GM18873 (cell line): ENCODE measurements around the gene TMEM86A.
"Not testable (repeated sequence)": the region's sequence is repeated elsewhere in the genome, so short reads cannot be mapped to it uniquely, and the experiment has no call there.

Experiments
- ATAC-seq: cut with Tn5 transposase; IDR thresholded peaks from one replicate; pipeline ENCODE4 v1.9.1; 2021; ENCODE audit warnings: mild to moderate bottlenecking, moderate library complexity, moderate number of reproducible peaks; ENCODE audit not compliant: unreplicated experiment, low FRiP score

TMEM86A gene

GRCh38 chr11:18698341-18699268, at the start of gene TMEM86A:
Gene TMEM86A, plus strand, starts transcription at chr11:18698779. Its CDS starts 108 bp downstream, at chr11:18698887.
- peak; percentile 73 for ATAC-seq

- ATAC-seq = no peak
Measured at GRCh38 chr11:18650353-18650752, 48.2 kb upstream of the TMEM86A start.

GRCh38 chr11:18650859-18651557, 47.6 kb upstream of the TMEM86A start:
- ATAC-seq = peak; percentile 49

- ATAC-seq = no peak
Measured at GRCh38 chr11:18657673-18658072, 40.9 kb upstream of the TMEM86A start.

GRCh38 chr11:18665353-18665872, 33.2 kb upstream of the TMEM86A start:
- not testable (repeated sequence) for ATAC-seq

- no peak for ATAC-seq
Measured at GRCh38 chr11:18668131-18668530, 30.4 kb upstream of the TMEM86A start.

GRCh38 chr11:18669219-18669596, 29.4 kb upstream of the TMEM86A start:
- ATAC-seq = no peak

- no peak for ATAC-seq
Measured at GRCh38 chr11:18669711-18670110, 28.9 kb upstream of the TMEM86A start.

- ATAC-seq = no peak
Measured at GRCh38 chr11:18671246-18671645, 27.3 kb upstream of the TMEM86A start.

GRCh38 chr11:18672209-18672608, 26.4 kb upstream of the TMEM86A start:
- not testable (repeated sequence) for ATAC-seq

GRCh38 chr11:18676803-18677202, 21.8 kb upstream of the TMEM86A start:
- ATAC-seq = no peak

GRCh38 chr11:18677560-18677959, 21.0 kb upstream of the TMEM86A start:
- no peak for ATAC-seq

GRCh38 chr11:18681949-18682348, 16.6 kb upstream of the TMEM86A start:
- not testable (repeated sequence) for ATAC-seq

- no peak for ATAC-seq
Measured at GRCh38 chr11:18682466-18682865, 16.1 kb upstream of the TMEM86A start.

GRCh38 chr11:18684267-18684666, 14.3 kb upstream of the TMEM86A start:
- no peak for ATAC-seq

GRCh38 chr11:18691467-18692140, 7.0 kb upstream of the TMEM86A start:
- not testable (repeated sequence) for ATAC-seq

GRCh38 chr11:18692941-18693760, 5.4 kb upstream of the TMEM86A start:
- ATAC-seq = no peak

GRCh38 chr11:18696638-18697225, 1.8 kb upstream of the TMEM86A start:
- ATAC-seq = no peak

GRCh38 chr11:18697576-18697975, 1.0 kb upstream of the TMEM86A start:
- no peak for ATAC-seq

- no peak for ATAC-seq
Measured at GRCh38 chr11:18699269-18699596, 654 bp downstream of the TMEM86A start.
